Retinal pigment epithelial cell (primary cell): ENCODE data around the gene ARID3B.

Experiments used
- DNase-seq: peaks from one replicate; pipeline ENCODE4 v3.0.0-alpha.2; 2010; ENCODE audit warnings: low read depth
- H3K4me3 ChIP-seq: 2 replicates; pipeline ENCODE4 v1.5.1; 2011; ENCODE audit warnings: mild to moderate bottlenecking, low read length, control low read depth, moderate library complexity
- TF ChIP-seq, protein P1 (sequence below): conservative IDR thresholded peaks from 2 replicates; pipeline ENCODE4 v1.5.1; 2011; ENCODE audit warnings: low read depth, low read length, control low read depth, inconsistent platforms

The ARID3B gene

DNA sequence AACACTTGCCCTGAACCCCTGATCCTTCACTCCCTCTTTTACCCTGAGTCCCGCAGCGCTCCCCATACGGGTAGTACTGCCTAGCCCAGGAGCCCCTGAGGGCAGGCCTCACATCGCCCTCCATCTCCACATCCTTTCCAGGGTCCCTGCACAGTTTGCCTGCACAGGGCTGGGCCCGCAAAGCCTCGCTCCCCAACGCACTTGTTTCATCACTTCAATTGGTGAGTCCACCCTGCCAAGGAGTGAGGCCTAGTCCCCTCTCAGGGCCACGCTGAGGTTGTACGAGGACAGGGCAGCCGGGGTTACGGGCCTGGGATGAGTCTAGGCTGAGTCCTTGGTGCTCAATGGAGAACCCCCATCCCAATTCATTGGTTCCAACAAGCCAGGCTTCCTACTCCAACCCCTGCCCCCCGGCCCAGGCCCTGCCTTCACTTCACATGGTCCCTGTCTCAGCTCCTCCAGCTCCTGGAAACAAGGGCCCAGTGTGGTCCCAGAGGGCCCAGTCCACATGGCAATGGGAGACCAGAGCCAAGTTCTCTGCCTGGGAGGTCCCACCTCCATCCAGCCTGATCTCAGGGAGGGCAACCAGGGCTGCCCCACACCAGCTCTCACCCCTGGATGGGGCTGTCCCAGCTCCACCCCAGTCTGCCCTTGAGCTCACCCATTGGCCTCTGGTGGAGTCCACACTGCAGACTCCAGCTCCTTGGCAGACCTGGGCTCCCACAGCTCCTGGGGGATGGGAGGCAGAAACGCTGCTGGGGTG lies 62.2 kb downstream of the ARID3B start:
- no peak for DNase-seq
- no peak overlapping the region for H3K4me3 ChIP-seq
- TF ChIP-seq, protein P1, sequence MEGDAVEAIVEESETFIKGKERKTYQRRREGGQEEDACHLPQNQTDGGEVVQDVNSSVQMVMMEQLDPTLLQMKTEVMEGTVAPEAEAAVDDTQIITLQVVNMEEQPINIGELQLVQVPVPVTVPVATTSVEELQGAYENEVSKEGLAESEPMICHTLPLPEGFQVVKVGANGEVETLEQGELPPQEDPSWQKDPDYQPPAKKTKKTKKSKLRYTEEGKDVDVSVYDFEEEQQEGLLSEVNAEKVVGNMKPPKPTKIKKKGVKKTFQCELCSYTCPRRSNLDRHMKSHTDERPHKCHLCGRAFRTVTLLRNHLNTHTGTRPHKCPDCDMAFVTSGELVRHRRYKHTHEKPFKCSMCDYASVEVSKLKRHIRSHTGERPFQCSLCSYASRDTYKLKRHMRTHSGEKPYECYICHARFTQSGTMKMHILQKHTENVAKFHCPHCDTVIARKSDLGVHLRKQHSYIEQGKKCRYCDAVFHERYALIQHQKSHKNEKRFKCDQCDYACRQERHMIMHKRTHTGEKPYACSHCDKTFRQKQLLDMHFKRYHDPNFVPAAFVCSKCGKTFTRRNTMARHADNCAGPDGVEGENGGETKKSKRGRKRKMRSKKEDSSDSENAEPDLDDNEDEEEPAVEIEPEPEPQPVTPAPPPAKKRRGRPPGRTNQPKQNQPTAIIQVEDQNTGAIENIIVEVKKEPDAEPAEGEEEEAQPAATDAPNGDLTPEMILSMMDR = no peak

- TF ChIP-seq, protein P1 = no peak
- no peak overlapping the region for H3K4me3 ChIP-seq
- no peak for DNase-seq
Measured at GRCh38 chr15:74603789-74604705, 63.0 kb downstream of the ARID3B start.

GRCh38 chr15:74604983-74605794 lies 64.2 kb downstream of the ARID3B start:
- no peak overlapping the region for H3K4me3 ChIP-seq
- no peak for DNase-seq
- TF ChIP-seq, protein P1 = no peak

- no peak for DNase-seq
- no peak overlapping the region for H3K4me3 ChIP-seq
Measured at GRCh38 chr15:74605795-74606150, 64.8 kb downstream of the ARID3B start.

DNA sequence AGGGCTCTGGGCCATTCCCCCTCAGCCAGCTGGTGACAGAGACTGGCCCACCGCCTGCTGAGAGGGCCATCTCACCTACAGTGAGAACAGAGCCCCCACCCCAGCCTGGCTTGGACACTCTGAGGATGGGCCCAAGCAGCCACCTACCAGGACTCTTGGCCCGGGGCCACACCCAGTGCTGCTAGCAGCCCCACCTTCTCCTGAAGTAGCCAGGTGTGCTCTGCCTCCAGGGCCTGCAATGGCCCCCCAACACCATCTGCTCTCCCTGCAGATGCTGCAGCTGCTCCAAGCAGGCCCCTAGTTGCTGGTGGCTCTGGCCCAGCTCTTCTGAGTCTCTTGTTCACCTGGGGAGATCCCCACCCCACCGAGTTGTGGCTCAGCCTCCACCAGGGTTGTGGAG lies 67.8 kb downstream of the ARID3B start:
- no peak for DNase-seq
- TF ChIP-seq, protein P1 = no peak

More at GRCh38 chr15:74605795-74606150, 64.8 kb downstream of the ARID3B start:
- TF ChIP-seq, protein P1 = no peak

DNA sequence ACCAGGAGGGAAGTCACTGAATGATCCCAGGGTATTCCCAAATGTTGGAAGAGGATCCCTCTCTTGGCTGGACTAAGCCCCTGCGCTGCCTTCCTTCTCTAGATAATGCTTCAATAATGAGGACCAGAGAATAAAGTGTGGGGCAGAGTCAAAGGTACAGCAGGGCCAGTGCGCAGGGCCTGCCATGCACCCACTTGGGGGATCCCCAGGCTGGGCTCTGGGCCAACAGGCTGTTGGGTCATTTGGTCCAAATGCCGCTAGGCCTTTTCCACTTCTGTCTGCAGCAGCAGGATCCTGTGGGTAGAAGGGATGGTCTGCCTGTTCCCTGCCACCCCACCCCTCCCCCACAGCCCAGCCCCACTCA lies 68.9 kb downstream of the ARID3B start:
- DNase-seq = no peak
- TF ChIP-seq, protein P1 = no peak
- H3K4me3 ChIP-seq = no peak overlapping the region

More for the DNA sequence above, 67.8 kb downstream of the ARID3B start:
- H3K4me3 ChIP-seq = no peak overlapping the region
